IPS-15b (cell line): ENCODE results near the gene USP13.

Experiments
- H3K27me3 ChIP-seq: one replicate; pipeline ENCODE4 v1.6.1; 2013; ENCODE audit warnings: low read length; ENCODE audit not compliant: control insufficient read depth, insufficient read depth
- H3K36me3 ChIP-seq: one replicate; pipeline ENCODE4 v1.6.1; 2013; ENCODE audit warnings: low read length; ENCODE audit not compliant: control insufficient read depth, insufficient read depth
- H3K4me1 ChIP-seq: one replicate; pipeline ENCODE4 v1.6.1; 2013; ENCODE audit warnings: mild to moderate bottlenecking, low read length; ENCODE audit not compliant: control insufficient read depth, insufficient read depth
- H3K4me3 ChIP-seq: one replicate; pipeline ENCODE4 v1.5.1; 2013; ENCODE audit warnings: low read depth, low read length
- H3K9ac ChIP-seq: one replicate; pipeline ENCODE4 v1.6.1; 2013; ENCODE audit warnings: low read depth, mild to moderate bottlenecking, low read length
- H3K9me3 ChIP-seq: one replicate; pipeline ENCODE4 v1.6.1; 2013; ENCODE audit warnings: mild to moderate bottlenecking, low read length; ENCODE audit not compliant: control insufficient read depth, insufficient read depth

USP13 gene

DNA sequence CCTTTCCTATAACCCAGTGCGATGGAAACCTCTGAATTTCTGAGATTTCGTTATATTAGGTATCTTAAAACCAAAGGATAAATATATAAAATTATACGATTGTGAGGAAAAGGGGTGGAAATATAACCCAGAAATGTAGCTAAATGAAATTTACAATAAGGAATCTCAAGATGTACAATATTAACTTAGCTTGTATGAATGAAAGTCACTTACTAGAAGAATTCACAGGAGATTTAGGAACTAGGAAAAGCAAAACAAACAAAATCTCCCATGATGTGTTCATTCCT lies 159.2 kb downstream of the USP13 start:
- Histone ChIP-seq H3K9me3 (no peaks in the 10 kb centered on the region), H3K27me3 (no peaks in the 10 kb centered on the region), H3K4me1 (no peaks in the 10 kb centered on the region), H3K36me3 (no peaks in the 10 kb centered on the region), H3K9ac (no peak overlapping the region), H3K4me3 (no peak overlapping the region)

DNA sequence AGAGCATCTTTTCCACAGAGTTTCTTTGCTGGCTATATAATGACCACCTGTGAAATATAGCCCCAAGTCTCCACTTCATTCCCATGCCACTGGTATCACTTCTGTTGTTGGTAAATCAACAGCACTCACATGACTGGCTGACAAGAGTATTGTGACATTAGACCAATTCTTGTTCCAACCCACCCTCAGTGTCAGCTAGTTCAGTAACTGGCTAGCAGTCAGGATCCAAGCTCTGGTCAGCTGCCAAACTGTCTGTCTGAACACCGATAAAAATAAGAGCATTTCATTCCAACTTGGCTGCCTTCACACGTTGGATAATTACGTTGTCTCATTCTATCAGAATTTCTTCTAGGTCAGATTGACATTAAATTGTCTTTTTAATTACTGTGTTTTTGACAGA lies 166.5 kb downstream of the USP13 start:
- H3K4me1 ChIP-seq: no peaks in the 10 kb centered on the region
- H3K4me3 ChIP-seq: no peak overlapping the region
- H3K9me3 ChIP-seq: no peaks in the 10 kb centered on the region
- no peaks in the 10 kb centered on the region for H3K27me3 ChIP-seq
- no peak overlapping the region for H3K9ac ChIP-seq
- no peaks in the 10 kb centered on the region for H3K36me3 ChIP-seq

DNA sequence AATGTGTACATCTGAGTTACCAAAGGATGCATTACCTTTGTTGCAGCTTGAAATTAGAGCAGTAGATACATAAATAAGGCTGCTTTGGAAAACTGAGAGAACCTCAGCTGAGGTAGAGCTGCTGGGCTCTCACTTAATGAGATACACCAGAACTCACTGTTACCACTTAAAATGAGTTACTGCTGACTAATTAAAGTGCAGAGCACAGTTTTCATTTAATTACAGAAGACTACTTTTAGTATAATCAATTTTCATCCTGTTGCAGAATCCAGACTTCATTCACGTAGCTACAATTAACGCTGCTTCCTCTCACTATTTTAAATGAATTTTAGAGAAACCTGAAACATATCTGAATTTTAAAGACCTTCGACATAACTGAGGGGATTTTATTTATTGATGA lies 169.5 kb downstream of the USP13 start:
- H3K9ac ChIP-seq: no peak overlapping the region
- H3K27me3 ChIP-seq: no peaks in the 10 kb centered on the region
- no peaks in the 10 kb centered on the region for H3K9me3 ChIP-seq
- no peaks in the 10 kb centered on the region for H3K36me3 ChIP-seq
- no peak overlapping the region for H3K4me3 ChIP-seq
- peaks cover 11% of the 10 kb centered on the region for H3K4me1 ChIP-seq

DNA sequence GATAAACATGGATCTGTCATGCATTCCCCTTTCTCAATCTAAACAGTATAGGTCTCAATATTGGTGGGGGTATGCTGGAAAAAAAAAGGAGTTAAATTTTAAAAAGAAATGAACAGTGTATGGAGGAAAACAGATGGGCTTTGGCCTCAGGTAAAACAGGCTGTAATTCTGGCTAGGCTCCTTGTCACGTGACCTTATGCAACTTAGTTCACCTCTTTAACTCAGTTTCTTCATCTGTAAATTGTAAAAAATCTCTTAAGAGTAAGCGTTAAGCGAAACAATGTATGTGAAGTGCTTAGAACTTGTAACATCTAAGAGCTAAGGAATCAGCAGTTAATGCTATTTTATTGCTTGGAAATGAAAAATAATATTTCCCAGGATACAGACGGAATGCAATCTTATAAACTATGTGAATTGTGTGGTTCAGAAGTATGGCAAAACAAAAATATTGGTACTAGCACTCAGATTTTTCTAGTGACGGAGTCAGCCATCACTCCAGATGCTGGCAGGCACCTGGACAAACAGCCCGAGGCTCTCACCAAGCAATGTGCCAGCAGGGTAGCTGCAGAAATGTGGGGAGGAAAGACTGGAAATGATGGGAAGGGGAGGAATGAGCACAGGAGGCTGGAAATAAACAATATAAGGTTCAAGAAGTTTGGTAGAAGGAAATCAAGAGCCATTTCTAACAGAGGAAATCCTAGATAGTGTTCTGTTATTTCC lies 172.8 kb downstream of the USP13 start:
- H3K4me3 ChIP-seq: no peak overlapping the region
- peaks cover 11% of the 10 kb centered on the region for H3K4me1 ChIP-seq
- no peaks in the 10 kb centered on the region for H3K27me3 ChIP-seq
- H3K9ac ChIP-seq: no peak overlapping the region
- H3K9me3 ChIP-seq: no peaks in the 10 kb centered on the region
- H3K36me3 ChIP-seq: no peaks in the 10 kb centered on the region

DNA sequence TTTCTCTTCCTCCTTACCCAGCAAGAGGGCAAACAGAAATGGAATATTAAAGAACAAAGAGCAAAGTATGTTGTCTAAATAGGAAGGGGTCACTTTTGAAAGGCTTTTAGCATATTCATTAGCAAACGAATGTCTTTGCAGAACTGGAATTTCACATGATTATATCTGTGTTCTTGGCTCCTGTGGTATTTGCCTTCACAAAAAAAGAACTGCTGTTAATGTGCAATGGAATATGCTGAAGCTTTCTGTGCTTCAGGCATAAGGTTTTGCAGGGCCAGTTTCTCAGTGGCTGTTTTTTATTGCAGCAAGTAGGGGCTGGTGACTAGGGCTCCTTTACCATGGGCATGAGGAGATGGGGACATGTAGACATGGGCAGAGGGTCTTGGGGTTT lies 173.4 kb downstream of the USP13 start:
- Histone ChIP-seq H3K9me3 (no peaks in the 10 kb centered on the region), H3K4me3 (no peak overlapping the region), H3K27me3 (no peaks in the 10 kb centered on the region), H3K4me1 (peaks cover 11% of the 10 kb centered on the region), H3K9ac (no peak overlapping the region), H3K36me3 (no peaks in the 10 kb centered on the region)

DNA sequence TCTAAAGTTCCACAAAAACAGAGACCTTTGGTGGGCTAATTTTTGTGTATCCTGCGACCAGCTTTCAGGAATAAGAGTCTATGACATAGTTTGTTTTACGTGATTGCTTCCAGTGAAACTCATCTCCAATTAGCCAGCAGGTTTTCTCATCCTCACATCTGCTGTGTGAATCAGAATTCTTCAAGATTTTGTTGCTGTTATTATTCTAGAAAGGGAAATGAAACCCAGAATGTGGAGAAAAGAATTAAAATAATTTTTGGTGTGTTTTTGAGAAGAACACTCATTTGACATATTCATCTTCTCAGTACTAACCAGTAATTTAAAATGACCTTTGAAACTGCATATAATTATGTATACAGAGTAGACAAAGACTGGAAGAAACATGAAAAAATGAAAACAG lies 175.9 kb downstream of the USP13 start:
- Histone ChIP-seq H3K9me3 (no peaks in the 10 kb centered on the region), H3K4me3 (no peak overlapping the region), H3K4me1 (peaks cover 11% of the 10 kb centered on the region)

DNA sequence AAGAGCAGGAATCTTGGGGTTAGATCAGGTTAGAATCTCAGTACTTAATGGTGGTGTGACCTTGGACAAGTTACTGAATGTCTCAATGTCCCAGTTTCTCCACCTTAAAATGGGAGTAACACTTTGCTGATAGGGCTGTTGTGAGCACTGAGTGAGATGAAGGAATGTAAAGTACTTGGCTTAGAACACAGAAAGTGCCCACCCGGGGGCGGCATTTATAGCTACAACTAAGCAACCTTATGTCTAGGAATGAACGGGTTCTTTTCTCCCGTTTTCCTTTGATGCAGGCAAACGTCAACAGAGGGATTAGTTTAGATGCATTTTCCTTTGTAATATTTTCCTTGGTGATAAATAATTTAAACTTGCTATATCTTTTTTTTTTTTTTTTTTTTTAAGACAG lies 176.6 kb downstream of the USP13 start:
- Histone ChIP-seq H3K36me3 (no peaks in the 10 kb centered on the region), H3K9ac (no peak overlapping the region), H3K4me1 (peaks cover 11% of the 10 kb centered on the region), H3K4me3 (no peak overlapping the region), H3K9me3 (no peaks in the 10 kb centered on the region), H3K27me3 (no peaks in the 10 kb centered on the region)

More for the DNA sequence above, 175.9 kb downstream of the USP13 start:
- H3K27me3 ChIP-seq: no peaks in the 10 kb centered on the region
- no peak overlapping the region for H3K9ac ChIP-seq
- no peaks in the 10 kb centered on the region for H3K36me3 ChIP-seq

DNA sequence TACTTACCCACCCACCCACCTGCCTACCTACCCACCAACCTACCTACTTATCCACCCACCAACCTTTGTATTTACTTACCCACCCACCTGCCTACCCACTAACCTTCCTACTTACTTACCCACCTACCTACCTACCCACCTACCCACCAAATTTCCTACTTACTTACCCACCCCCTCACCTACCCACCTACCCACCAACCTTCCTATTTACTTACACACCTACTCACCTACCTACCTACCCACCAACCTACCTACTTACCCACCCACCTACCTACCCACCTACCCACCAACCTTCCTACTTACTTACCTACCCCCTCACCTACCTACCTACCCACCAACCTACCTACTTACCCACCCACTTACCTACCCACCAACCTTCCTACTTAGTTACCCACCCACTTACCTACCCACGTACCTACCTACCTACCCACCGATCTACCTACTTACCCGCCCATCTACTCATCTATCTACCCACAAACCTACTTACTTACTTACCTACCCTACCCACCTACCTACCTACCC lies 179.6 kb downstream of the USP13 start:
- Histone ChIP-seq H3K4me1 (peaks cover 2% of the 10 kb centered on the region), H3K27me3 (no peaks in the 10 kb centered on the region), H3K4me3 (no peak overlapping the region), H3K9ac (no peak overlapping the region), H3K9me3 (no peaks in the 10 kb centered on the region), H3K36me3 (no peaks in the 10 kb centered on the region)

DNA sequence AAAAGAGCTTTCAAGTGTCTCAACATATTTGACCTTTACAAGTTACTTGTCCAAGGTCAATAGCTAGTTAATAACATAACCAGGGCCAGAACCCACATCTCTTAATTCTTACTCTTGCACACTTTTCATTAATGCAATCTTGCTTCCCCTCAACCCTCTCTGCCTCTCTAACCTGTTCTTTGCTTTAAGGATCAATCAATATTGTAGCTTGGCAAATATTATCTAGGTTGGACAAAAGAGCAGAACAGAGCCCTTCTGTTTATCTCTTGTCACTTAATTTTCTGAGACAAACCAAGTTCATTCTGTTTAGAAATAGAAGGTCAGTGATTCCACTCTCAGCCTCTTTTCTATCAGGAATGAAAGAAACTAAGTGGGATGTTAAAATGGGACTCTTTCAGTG lies 180.5 kb downstream of the USP13 start:
- Histone ChIP-seq H3K36me3 (no peaks in the 10 kb centered on the region), H3K9me3 (no peaks in the 10 kb centered on the region), H3K4me3 (no peak overlapping the region), H3K27me3 (no peaks in the 10 kb centered on the region), H3K9ac (no peak overlapping the region), H3K4me1 (peaks cover 2% of the 10 kb centered on the region)

DNA sequence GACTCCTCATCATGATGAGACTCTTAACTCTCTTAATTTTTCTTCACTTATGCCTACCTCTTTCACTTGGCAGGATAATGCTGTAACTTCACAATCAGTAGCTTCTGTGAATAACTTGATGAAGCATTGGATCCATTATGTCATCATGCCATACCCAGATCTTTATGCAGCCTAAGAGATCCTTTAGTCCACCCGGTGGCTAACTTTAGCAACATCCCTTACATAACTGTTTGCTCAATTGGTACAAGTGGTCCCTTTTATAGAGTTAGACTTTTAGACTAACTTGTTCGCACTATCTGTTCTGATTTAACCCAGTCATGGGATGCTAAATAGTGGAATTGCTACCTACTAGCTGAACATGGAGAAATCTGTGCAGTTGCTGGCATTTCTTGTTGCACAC lies 184.5 kb downstream of the USP13 start:
- H3K9ac ChIP-seq: no peak overlapping the region
- H3K9me3 ChIP-seq: no peaks in the 10 kb centered on the region
- no peaks in the 10 kb centered on the region for H3K27me3 ChIP-seq
- peaks cover 7% of the 10 kb centered on the region for H3K4me1 ChIP-seq
- no peaks in the 10 kb centered on the region for H3K36me3 ChIP-seq
- H3K4me3 ChIP-seq: no peak overlapping the region
